GM06990 (cell line): Measurements from ENCODE around the gene SIGMAR1.
A peak's percentile ranks its signal among the peaks of the same experiment; 100 is the strongest.

Source experiments
- DNase-seq: peaks from one replicate; pipeline ENCODE4 v3.0.0-alpha.2; 2011; ENCODE audit not compliant: insufficient read length; ENCODE audit errors: extremely low read depth
- H3K27me3 ChIP-seq: replicated peaks from 2 replicates; pipeline ENCODE4 v1.6.0; 2011; ENCODE audit warnings: low read length; ENCODE audit not compliant: control insufficient read depth, insufficient read depth
- H3K36me3 ChIP-seq: 2 replicates; pipeline ENCODE4 v1.5.1; 2011; ENCODE audit warnings: low read length; ENCODE audit not compliant: control insufficient read depth, insufficient read depth
- H3K4me3 ChIP-seq: replicated peaks from 2 replicates; pipeline ENCODE4 v1.5.1; 2011; ENCODE audit warnings: low read depth, mild to moderate bottlenecking, control low read depth, low read length
- TF ChIP-seq, protein P1 (sequence below): IDR thresholded peaks from 2 replicates; pipeline ENCODE4 v1.5.1; 2011; ENCODE audit warnings: low read length, control low read depth, mild to moderate bottlenecking, inconsistent platforms; ENCODE audit not compliant: insufficient read depth, poor library complexity, severe bottlenecking

Gene SIGMAR1

DNA sequence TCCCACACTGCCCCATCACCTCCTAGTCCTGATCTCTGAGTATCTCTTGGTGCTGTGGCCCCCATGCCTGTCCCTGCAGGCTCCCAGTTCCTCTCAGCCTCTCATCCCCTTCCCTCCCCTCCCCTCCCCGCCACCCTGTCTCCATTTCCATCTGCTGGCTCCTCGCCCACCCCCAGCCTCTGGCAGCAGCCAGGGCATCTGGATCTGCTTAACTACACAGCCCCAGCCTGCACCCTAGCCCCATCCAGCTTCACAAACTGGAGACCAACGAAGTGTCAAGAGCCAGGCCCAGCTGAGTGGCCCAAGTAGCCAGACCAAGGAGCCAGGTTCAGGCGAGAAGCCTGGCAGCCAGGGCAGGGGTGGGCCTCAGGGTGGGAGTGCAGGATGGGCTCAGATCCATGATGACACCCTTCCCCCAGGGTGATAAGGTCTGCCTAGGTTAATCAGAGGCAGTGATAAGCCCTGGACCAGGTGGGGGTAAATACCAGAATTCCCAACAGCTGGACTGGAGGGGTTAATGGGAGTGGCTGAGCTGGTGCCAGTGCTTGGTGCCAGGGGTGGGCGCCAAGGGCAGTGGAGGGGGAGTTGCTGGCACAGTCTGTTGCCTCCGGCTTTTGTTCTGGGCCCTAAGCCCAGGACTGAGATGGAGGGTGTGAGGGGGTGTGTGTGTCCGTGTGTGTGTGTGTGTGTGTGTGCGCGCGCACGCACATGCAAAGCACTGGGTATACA is 16.9 kb upstream of the SIGMAR1 start:
- Histone ChIP-seq H3K27me3 (no peaks in the 10 kb centered on the region), H3K4me3 (no peak overlapping the region), H3K36me3 (peaks cover 9% of the 10 kb centered on the region)
- TF ChIP-seq, protein P1, sequence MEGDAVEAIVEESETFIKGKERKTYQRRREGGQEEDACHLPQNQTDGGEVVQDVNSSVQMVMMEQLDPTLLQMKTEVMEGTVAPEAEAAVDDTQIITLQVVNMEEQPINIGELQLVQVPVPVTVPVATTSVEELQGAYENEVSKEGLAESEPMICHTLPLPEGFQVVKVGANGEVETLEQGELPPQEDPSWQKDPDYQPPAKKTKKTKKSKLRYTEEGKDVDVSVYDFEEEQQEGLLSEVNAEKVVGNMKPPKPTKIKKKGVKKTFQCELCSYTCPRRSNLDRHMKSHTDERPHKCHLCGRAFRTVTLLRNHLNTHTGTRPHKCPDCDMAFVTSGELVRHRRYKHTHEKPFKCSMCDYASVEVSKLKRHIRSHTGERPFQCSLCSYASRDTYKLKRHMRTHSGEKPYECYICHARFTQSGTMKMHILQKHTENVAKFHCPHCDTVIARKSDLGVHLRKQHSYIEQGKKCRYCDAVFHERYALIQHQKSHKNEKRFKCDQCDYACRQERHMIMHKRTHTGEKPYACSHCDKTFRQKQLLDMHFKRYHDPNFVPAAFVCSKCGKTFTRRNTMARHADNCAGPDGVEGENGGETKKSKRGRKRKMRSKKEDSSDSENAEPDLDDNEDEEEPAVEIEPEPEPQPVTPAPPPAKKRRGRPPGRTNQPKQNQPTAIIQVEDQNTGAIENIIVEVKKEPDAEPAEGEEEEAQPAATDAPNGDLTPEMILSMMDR, result no peak
- no peak for DNase-seq

DNA sequence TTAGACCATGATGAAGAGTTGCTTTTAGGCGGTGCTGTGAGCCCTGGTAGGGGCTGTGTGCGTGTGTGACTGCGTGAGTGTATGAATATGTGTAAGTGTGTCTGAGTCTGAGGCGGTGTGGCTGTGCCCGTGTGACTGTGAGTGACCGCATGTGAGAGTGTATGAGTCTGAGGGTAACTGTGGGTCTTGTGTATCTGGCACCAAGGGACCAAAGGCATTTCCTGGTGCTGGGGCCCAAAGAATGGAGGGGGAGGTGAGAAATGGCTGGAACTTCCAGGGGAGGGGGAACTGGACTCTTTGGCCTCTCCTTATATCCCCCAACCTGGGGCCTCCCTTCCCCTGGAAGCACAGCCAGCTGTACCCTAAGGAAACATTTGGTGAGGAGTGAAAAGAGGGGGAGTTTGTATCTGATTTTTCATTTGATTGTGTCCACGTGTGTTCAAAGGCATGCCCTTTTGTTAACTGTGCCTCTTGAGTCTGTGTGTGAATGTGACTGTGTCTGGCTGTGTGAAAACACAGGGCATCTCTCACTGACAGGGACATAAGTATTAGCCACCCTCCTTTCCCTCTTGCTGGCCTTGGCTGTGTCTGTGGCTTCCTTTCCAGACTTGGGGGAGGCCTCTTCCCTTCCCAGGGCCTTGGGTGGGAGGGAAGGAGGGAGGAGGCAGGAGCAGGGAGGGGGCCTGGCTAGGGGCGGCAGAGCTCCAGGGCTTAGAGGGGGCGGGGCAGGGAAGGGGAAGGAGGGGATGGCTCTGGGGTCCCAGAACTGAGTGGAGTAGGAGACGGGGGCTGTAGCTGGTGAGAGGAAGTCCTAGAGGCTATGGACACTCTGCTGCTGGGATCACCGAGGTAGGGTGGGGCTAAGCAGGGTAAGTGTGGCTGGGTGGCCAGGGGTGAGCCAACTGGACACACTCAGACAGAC is 15.8 kb upstream of the SIGMAR1 start:
- Histone ChIP-seq H3K27me3 (no peaks in the 10 kb centered on the region), H3K4me3 (no peak overlapping the region), H3K36me3 (peaks cover 19% of the 10 kb centered on the region)
- TF ChIP-seq, protein P1, result no peak
- no peak for DNase-seq

DNA sequence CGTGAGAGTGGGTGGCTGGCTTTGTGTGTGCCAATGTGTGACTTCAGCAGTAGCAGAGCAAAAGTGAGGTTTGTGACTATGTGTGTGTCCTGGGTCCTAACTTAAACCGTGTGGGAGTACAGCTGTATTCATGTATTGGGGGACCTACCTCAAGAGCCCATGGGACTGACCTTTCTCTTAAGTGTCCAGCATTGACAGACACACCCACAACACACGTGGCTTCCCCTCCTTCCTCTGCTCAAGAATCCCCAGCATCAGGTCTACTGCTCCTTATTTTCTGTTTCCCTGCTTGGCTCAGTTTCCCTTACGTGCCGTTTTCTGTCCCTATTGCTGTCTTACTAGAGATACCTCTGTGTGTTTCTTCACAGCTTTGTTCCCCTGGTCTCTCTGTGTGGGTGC is 15.0 kb upstream of the SIGMAR1 start:
- DNase-seq, result no peak
- Histone ChIP-seq H3K36me3 (peaks cover 19% of the 10 kb centered on the region), H3K27me3 (no peaks in the 10 kb centered on the region), H3K4me3 (peak overlapping the region; percentile 29; the same call in 1 of the 2 replicates)
- TF ChIP-seq, protein P1, result no peak

DNA sequence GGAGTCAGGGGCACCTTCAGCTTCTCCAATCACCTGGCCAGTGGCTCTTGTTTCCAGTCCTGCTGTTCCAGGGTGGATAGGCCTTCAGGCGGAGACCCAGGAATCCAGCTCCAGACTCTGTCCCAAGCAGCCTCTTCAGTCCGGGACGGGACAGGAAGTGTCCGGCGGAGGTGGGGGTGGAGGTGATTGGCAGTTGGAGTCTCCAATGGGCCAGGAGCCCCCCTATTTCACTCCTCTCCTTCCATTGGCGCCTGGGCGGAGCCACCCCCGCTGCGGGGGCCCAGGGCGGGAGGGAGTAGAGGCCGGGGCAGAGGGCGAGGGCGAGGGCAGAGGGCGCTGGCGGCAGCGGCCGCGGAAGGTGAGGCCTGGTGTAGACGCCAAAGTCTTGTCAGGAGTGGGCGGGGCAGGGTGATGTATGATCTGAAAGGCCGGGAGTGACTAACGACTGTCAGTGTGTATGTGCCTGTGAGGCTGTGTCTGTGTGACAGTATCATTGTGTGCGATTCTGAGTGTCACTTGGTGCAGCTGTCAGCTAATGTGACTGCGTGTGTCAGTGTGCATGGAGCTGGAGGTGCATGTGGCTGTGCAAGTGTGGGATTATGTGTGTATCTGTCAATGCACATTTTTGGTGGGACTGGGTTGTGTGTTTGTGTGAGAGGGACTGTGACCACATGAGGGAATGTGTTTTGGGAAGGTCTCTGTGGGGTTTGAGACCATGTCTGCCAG is 14.5 kb upstream of the SIGMAR1 start, which contains the start of gene IL11RA:
IL11RA (plus strand) TSS at position 310 of the 726 bp plus-strand sequence. CDS start 3,033 bp downstream, outside the sequence.
- DNase-seq, result no peak
- H3K27me3 ChIP-seq, result no peaks in the 10 kb centered on the region
- peak within 1 kb of the TSS; percentile 29; the same call in 1 of the 2 replicates for H3K4me3 ChIP-seq
- peaks cover 19% of the 10 kb centered on the region for H3K36me3 ChIP-seq
- TF ChIP-seq, protein P1, result no peak

DNA sequence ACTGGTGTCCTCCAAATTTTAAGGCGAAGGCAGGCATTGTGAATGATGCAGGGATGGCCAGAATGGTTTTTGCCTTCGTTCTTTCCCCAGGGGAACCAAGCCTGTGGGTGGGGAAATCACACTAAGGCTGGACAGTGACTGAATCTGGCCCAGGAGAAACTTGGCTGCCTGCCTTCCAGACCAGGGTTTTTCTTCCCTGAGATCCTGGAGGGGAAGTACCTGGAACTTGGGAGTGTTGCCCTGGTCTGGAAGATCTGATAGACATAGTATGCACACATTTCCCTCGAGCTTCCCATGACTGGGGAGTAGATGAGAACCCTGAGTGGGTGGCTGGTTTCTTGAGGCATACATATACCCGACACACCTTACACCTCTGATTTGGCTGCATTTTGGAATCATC is 13.7 kb upstream of the SIGMAR1 start:
- no peak overlapping the region for H3K4me3 ChIP-seq
- H3K36me3 ChIP-seq, result peaks cover 19% of the 10 kb centered on the region
- DNase-seq, result no peak
- H3K27me3 ChIP-seq, result no peaks in the 10 kb centered on the region
- TF ChIP-seq, protein P1, result no peak
